ENCODE data around the gene NCBP2L.

DNA sequence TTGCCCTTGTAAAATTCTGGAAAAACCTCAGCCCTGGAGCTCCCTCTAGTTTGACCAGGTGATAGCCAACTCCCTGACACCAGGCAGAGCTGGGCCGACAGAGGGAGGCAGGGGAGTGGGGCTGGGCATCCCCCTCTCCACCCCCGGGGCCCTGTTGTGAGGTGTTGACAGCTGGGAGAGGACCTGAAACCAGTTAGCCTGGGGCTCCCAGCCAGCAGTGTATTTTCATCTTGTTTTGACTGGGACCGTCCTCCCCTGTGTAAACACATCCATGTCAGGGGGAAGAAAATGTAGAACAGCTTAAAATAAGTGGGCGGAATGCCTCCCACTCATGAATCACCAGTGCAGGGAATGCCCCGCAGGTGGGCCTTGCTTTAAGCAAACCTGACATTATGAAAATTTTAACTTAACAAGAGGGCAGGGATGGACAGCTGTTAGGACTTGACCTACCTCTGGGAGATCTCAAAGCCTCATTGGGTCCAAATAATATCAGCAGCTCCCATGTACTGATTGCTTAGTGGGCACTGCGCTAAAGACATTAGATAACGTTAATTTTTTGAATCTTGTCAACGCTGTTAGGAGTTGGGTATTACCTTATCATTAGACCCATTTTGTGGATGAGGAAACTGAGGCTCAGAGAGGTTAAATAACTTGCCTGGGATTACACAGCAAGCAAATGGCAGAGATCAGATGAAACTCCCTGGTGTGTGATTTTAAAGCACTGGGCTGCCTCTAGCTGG is 47.8 kb upstream of the NCBP2L start:
- TF ChIP-seq ZFX (IDR thresholded peaks at IDR 0.05; ENCODE audit: borderline replicate concordance) (no peak), CTCF (IDR thresholded peaks at IDR 0.05) (no peak)

Measured in 22Rv1 (cell line).